Uterus (tissue), 4 donors: Measurements from ENCODE around the gene ABCC6. TPM values are rescaled to one million over a fixed set of nuclear protein-coding genes. Genes with fewer than 3 reads are reported as not detected.

Experiments
- DNase-seq, 2 donors: peaks; one replicate each; pipeline ENCODE4 v3.0.0-alpha.2; 2019 to 2020
- H3K27ac ChIP-seq, 2 donors: fragments of 200-600 bp; sonication (generic); 1 replicate in 1 of 2; 2 replicates in 1 of 2; pipeline ENCODE4 v1.5.1; 2016 to 2018
- H3K27me3 ChIP-seq, 2 donors: fragments of 200-600 bp; sonication (generic); one replicate each; pipeline ENCODE4 v1.5.1; 2018 to 2019; ENCODE audit warnings: control low read depth in 1 of 2
- H3K36me3 ChIP-seq, 2 donors: fragments of 200-600 bp; sonication (generic); one replicate each; pipeline ENCODE4 v1.5.1; 2019; ENCODE audit warnings: control low read depth in 1 of 2
- H3K4me1 ChIP-seq, 2 donors: fragments of 200-600 bp; sonication (generic); one replicate each; pipeline ENCODE4 v1.5.1; 2018 to 2019; ENCODE audit warnings: control low read depth in 1 of 2
- H3K4me3 ChIP-seq, 2 donors: fragments of 200-600 bp; sonication (generic); 1 replicate in 1 of 2; 2 replicates in 1 of 2; pipeline ENCODE4 v1.5.1; 2018 to 2019; ENCODE audit warnings: mild to moderate bottlenecking in 1 of 2
- H3K9me3 ChIP-seq, 2 donors: fragments of 200-600 bp; sonication (generic); one replicate each; pipeline ENCODE4 v1.5.1; 2019; ENCODE audit warnings: control low read depth in 1 of 2
- CTCF ChIP-seq, 4 experiments: fragments of 200-600 bp in 2 of 4; fragments of 450-650 bp in 2 of 4; sonication (generic) in 2 of 4; IDR thresholded peaks; one replicate each; pipeline ENCODE4 v1.5.1; 2016 to 2019; ENCODE audit warnings: antibody characterized with exemption in 4 of 4, mild to moderate bottlenecking in 2 of 4, moderate library complexity in 1 of 4
- POLR2A ChIP-seq, 2 donors: fragments of 450-650 bp; IDR thresholded peaks; one replicate each; pipeline ENCODE4 v1.6.1; 2016; ENCODE audit warnings: antibody characterized with exemption in 2 of 2, mild to moderate bottlenecking in 1 of 2, moderate library complexity in 1 of 2
- intact Hi-C: fragments of 100-400 bp; cut with DNase I; formaldehyde crosslinking; loops from one replicate; pipeline ENCODE4 v1.15.1; 2023; ENCODE audit warnings: low total_unique reads
- total RNA-seq, 4 donors: library from RNA; depleted of rRNA in 3 of 4; stranded (reverse); fragments of >200 nt in 3 of 4; gene quantifications; one replicate each; pipeline versions ENCODE4 v1.1.0 to v1.2.4, GENCODE V29; 2014 to 2023
- donor health status: DM: yes; HTN: yes; CAD: no.

ABCC6 gene
- total RNA-seq, 4 donors from 2014 or later = 0.29 to 7.6 (median 1.3) TPM; not detected in 1

- no peaks in the 10 kb centered on the region for H3K27me3 ChIP-seq
- intact Hi-C loops = no loop called here
- no peak overlapping the region for H3K27ac ChIP-seq
- DNase-seq = no peak
- no peaks in the 10 kb centered on the region for H3K4me1 ChIP-seq
- TF ChIP-seq POLR2A (IDR thresholded peaks at IDR 0.05) (no peak), CTCF (IDR thresholded peaks at IDR 0.05) (no peak)
- no peaks in the 10 kb centered on the region for H3K36me3 ChIP-seq
- no peaks in the 10 kb centered on the region for H3K9me3 ChIP-seq
- H3K4me3 ChIP-seq = no peak overlapping the region
Observed at GRCh38 chr16:16189842-16190241, 33.5 kb downstream of the ABCC6 start.

- Histone ChIP-seq H3K36me3 (no peaks in the 10 kb centered on the region), H3K4me1 (no peaks in the 10 kb centered on the region), H3K27ac (no peak overlapping the region), H3K27me3 (no peaks in the 10 kb centered on the region), H3K9me3 (no peaks in the 10 kb centered on the region), H3K4me3 (no peak overlapping the region)
- intact Hi-C loops = no loop called here
- TF ChIP-seq POLR2A (IDR thresholded peaks at IDR 0.05) (no peak), CTCF (IDR thresholded peaks at IDR 0.05) (no peak)
- DNase-seq = no peak
Observed at GRCh38 chr16:16188827-16189226, 34.5 kb downstream of the ABCC6 start.

- intact Hi-C loops = no loop called here
- no peaks in the 10 kb centered on the region for H3K4me1 ChIP-seq
- H3K4me3 ChIP-seq = no peak overlapping the region
- DNase-seq = no peak
- no peaks in the 10 kb centered on the region for H3K36me3 ChIP-seq
- H3K27me3 ChIP-seq = no peaks in the 10 kb centered on the region
- TF ChIP-seq CTCF (IDR thresholded peaks at IDR 0.05) (no peak), POLR2A (IDR thresholded peaks at IDR 0.05) (no peak)
- no peaks in the 10 kb centered on the region for H3K9me3 ChIP-seq
- no peak overlapping the region for H3K27ac ChIP-seq
Observed at GRCh38 chr16:16186820-16187219, 36.5 kb downstream of the ABCC6 start.

- no peaks in the 10 kb centered on the region for H3K27me3 ChIP-seq
- DNase-seq = no peak
- no peaks in the 10 kb centered on the region for H3K36me3 ChIP-seq
- no peak overlapping the region for H3K4me3 ChIP-seq
- H3K27ac ChIP-seq = no peak overlapping the region
- TF ChIP-seq CTCF (IDR thresholded peaks at IDR 0.05) = no peak
- TF ChIP-seq POLR2A (IDR thresholded peaks at IDR 0.05) = no peak
- no peaks in the 10 kb centered on the region for H3K4me1 ChIP-seq
- intact Hi-C loops = no loop called here
- H3K9me3 ChIP-seq = no peaks in the 10 kb centered on the region
Observed at GRCh38 chr16:16185095-16185494, 38.2 kb downstream of the ABCC6 start.

GRCh38 chr16:16184594-16184993 is 38.7 kb downstream of the ABCC6 start:
- H3K27ac ChIP-seq = no peak overlapping the region
- H3K27me3 ChIP-seq = no peaks in the 10 kb centered on the region
- no peaks in the 10 kb centered on the region for H3K4me1 ChIP-seq
- no peak overlapping the region for H3K4me3 ChIP-seq
- intact Hi-C loops = no loop called here
- no peak for TF ChIP-seq POLR2A (IDR thresholded peaks at IDR 0.05)
- no peak for TF ChIP-seq CTCF (IDR thresholded peaks at IDR 0.05)
- DNase-seq = no peak
- H3K36me3 ChIP-seq = no peaks in the 10 kb centered on the region
- no peaks in the 10 kb centered on the region for H3K9me3 ChIP-seq
